NCI-H1694 treated with DMSO at 0.1 percent for 48 hours (cell line): Measurements from ENCODE around the gene UTS2B.
A peak's percentile ranks its signal among the peaks of the same experiment; 100 is the strongest.
"Not testable (repeated sequence)": the region's sequence is repeated elsewhere in the genome, so short reads cannot be mapped to it uniquely, and the experiment has no call there.

Source experiments
- DNase-seq: peaks from one replicate; lab custom pipeline; 2025; lab: John Stamatoyannopoulos, UW

Gene UTS2B

GRCh38 chr3:191280111-191280510 lies 50.2 kb downstream of the UTS2B start:
- no peak for DNase-seq

GRCh38 chr3:191275751-191276150 lies 54.6 kb downstream of the UTS2B start:
- no peak for DNase-seq

GRCh38 chr3:191275244-191275643 lies 55.1 kb downstream of the UTS2B start:
- DNase-seq, result not testable (repeated sequence)

- DNase-seq, result no peak
Observed at GRCh38 chr3:191269289-191270085, 60.8 kb downstream of the UTS2B start.

- no peak for DNase-seq
Observed at GRCh38 chr3:191268737-191269136, 61.6 kb downstream of the UTS2B start.

GRCh38 chr3:191263850-191264249 lies 66.5 kb downstream of the UTS2B start:
- no peak for DNase-seq

GRCh38 chr3:191263365-191263764 lies 67.0 kb downstream of the UTS2B start:
- no peak for DNase-seq

- no peak for DNase-seq
Observed at GRCh38 chr3:191262650-191263049, 67.7 kb downstream of the UTS2B start.

GRCh38 chr3:191261304-191261638 lies 69.1 kb downstream of the UTS2B start:
- no peak for DNase-seq

- no peak for DNase-seq
Observed at GRCh38 chr3:191260431-191261303, 69.7 kb downstream of the UTS2B start.

GRCh38 chr3:191259486-191259885 lies 70.8 kb downstream of the UTS2B start:
- no peak for DNase-seq

GRCh38 chr3:191257286-191257685 lies 73.0 kb downstream of the UTS2B start:
- no peak for DNase-seq

- no peak for DNase-seq
Observed at GRCh38 chr3:191256405-191256804, 73.9 kb downstream of the UTS2B start.

GRCh38 chr3:191255156-191255555 lies 75.2 kb downstream of the UTS2B start:
- DNase-seq, result no peak

GRCh38 chr3:191254098-191254873 lies 76.0 kb downstream of the UTS2B start:
- DNase-seq, result no peak

GRCh38 chr3:191253089-191253799 lies 77.1 kb downstream of the UTS2B start:
- no peak for DNase-seq

GRCh38 chr3:191246630-191247029 lies 83.7 kb downstream of the UTS2B start:
- DNase-seq, result no peak

- not testable (repeated sequence) for DNase-seq
Observed at GRCh38 chr3:191246034-191246433, 84.3 kb downstream of the UTS2B start.

GRCh38 chr3:191244242-191244867 lies 86.0 kb downstream of the UTS2B start:
- peak; percentile 25 for DNase-seq

- no peak for DNase-seq
Observed at GRCh38 chr3:191240486-191240885, 89.8 kb downstream of the UTS2B start.

- no peak for DNase-seq
Observed at GRCh38 chr3:191239407-191240031, 90.8 kb downstream of the UTS2B start.
